ENCODE measurements around the gene PAK5. TPM values are rescaled to one million over a fixed set of nuclear protein-coding genes. Genes with fewer than 3 reads are reported as not detected.

The PAK5 gene
- total and polyA plus RNA-seq, 2 experiments from 2014 or later: 0.57 to 1.1 TPM

DNA sequence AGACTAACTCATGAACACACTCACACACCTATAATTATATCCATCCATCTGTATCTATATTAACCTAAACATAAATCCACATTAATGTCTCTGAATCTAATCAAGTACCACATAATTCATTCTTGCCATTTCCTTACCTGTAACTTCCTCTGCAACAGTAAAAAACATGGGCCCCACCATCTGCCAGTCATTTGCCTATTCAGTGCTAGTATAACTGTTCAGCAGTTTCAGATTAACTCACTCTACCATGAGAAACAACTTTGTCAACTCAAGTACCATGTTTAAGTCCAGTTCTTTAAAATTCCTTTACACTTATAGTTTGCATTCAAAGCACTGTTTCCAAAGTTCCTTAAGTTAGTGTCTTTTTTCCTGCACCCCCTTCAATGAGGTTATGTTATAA, 255.7 kb downstream of the PAK5 start:
- ATAC-seq: no peak
- H3K9me3 Mint-ChIP-seq: no peaks in the 10 kb centered on the region
- H3K9me2 ChIP-seq (ENCODE audit: insufficient read depth): no peaks in the 10 kb centered on the region
- no peak overlapping the region for H3K4me3 Mint-ChIP-seq
- H3K79me2 ChIP-seq (replicated peaks; ENCODE audit: insufficient read depth): no peaks in the 10 kb centered on the region
- no peaks in the 10 kb centered on the region for H3K27me3 Mint-ChIP-seq (ENCODE audit: insufficient read depth, low read depth, poor library complexity)
- H3K36me3 ChIP-seq (ENCODE audit: insufficient read depth): no peaks in the 10 kb centered on the region
- TF ChIP-seq, protein P1, sequence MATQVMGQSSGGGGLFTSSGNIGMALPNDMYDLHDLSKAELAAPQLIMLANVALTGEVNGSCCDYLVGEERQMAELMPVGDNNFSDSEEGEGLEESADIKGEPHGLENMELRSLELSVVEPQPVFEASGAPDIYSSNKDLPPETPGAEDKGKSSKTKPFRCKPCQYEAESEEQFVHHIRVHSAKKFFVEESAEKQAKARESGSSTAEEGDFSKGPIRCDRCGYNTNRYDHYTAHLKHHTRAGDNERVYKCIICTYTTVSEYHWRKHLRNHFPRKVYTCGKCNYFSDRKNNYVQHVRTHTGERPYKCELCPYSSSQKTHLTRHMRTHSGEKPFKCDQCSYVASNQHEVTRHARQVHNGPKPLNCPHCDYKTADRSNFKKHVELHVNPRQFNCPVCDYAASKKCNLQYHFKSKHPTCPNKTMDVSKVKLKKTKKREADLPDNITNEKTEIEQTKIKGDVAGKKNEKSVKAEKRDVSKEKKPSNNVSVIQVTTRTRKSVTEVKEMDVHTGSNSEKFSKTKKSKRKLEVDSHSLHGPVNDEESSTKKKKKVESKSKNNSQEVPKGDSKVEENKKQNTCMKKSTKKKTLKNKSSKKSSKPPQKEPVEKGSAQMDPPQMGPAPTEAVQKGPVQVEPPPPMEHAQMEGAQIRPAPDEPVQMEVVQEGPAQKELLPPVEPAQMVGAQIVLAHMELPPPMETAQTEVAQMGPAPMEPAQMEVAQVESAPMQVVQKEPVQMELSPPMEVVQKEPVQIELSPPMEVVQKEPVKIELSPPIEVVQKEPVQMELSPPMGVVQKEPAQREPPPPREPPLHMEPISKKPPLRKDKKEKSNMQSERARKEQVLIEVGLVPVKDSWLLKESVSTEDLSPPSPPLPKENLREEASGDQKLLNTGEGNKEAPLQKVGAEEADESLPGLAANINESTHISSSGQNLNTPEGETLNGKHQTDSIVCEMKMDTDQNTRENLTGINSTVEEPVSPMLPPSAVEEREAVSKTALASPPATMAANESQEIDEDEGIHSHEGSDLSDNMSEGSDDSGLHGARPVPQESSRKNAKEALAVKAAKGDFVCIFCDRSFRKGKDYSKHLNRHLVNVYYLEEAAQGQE (IDR thresholded peaks at IDR 0.05; ENCODE audit: unreplicated experiment): no peak
- no peak for TF ChIP-seq ZNF114 (CRISPR knock-in tag; IDR thresholded peaks at IDR 0.05)
- TF ChIP-seq POLR2AphosphoS5 (IDR thresholded peaks at IDR 0.05; ENCODE audit: low read depth): no peak
- no peak for TF ChIP-seq CREB1 (CRISPR knock-in tag; IDR thresholded peaks at IDR 0.05; ENCODE audit: low read depth)
- no peak for TF ChIP-seq EZH2 (IDR thresholded peaks at IDR 0.05; ENCODE audit: low read depth, unreplicated experiment)
- TF ChIP-seq JUNB (IDR thresholded peaks at IDR 0.05; ENCODE audit: unreplicated experiment): no peak
- TF ChIP-seq NANOG (IDR thresholded peaks at IDR 0.05; ENCODE audit: borderline replicate concordance): no peak
- TF ChIP-seq ZNF331 (CRISPR knock-in tag; IDR thresholded peaks at IDR 0.05; ENCODE audit: low read depth): no peak
- TF ChIP-seq, protein P2, sequence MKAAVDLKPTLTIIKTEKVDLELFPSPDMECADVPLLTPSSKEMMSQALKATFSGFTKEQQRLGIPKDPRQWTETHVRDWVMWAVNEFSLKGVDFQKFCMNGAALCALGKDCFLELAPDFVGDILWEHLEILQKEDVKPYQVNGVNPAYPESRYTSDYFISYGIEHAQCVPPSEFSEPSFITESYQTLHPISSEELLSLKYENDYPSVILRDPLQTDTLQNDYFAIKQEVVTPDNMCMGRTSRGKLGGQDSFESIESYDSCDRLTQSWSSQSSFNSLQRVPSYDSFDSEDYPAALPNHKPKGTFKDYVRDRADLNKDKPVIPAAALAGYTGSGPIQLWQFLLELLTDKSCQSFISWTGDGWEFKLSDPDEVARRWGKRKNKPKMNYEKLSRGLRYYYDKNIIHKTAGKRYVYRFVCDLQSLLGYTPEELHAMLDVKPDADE (IDR thresholded peaks at IDR 0.05): no peak
- TF ChIP-seq, protein P3, sequence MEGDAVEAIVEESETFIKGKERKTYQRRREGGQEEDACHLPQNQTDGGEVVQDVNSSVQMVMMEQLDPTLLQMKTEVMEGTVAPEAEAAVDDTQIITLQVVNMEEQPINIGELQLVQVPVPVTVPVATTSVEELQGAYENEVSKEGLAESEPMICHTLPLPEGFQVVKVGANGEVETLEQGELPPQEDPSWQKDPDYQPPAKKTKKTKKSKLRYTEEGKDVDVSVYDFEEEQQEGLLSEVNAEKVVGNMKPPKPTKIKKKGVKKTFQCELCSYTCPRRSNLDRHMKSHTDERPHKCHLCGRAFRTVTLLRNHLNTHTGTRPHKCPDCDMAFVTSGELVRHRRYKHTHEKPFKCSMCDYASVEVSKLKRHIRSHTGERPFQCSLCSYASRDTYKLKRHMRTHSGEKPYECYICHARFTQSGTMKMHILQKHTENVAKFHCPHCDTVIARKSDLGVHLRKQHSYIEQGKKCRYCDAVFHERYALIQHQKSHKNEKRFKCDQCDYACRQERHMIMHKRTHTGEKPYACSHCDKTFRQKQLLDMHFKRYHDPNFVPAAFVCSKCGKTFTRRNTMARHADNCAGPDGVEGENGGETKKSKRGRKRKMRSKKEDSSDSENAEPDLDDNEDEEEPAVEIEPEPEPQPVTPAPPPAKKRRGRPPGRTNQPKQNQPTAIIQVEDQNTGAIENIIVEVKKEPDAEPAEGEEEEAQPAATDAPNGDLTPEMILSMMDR (conservative IDR thresholded peaks at IDR 0.05; ENCODE audit: low read depth in 2 of 2): no peak
- TF ChIP-seq STAT1 (IDR thresholded peaks at IDR 0.05; ENCODE audit: unreplicated experiment): no peak
- TF ChIP-seq, protein P4, sequence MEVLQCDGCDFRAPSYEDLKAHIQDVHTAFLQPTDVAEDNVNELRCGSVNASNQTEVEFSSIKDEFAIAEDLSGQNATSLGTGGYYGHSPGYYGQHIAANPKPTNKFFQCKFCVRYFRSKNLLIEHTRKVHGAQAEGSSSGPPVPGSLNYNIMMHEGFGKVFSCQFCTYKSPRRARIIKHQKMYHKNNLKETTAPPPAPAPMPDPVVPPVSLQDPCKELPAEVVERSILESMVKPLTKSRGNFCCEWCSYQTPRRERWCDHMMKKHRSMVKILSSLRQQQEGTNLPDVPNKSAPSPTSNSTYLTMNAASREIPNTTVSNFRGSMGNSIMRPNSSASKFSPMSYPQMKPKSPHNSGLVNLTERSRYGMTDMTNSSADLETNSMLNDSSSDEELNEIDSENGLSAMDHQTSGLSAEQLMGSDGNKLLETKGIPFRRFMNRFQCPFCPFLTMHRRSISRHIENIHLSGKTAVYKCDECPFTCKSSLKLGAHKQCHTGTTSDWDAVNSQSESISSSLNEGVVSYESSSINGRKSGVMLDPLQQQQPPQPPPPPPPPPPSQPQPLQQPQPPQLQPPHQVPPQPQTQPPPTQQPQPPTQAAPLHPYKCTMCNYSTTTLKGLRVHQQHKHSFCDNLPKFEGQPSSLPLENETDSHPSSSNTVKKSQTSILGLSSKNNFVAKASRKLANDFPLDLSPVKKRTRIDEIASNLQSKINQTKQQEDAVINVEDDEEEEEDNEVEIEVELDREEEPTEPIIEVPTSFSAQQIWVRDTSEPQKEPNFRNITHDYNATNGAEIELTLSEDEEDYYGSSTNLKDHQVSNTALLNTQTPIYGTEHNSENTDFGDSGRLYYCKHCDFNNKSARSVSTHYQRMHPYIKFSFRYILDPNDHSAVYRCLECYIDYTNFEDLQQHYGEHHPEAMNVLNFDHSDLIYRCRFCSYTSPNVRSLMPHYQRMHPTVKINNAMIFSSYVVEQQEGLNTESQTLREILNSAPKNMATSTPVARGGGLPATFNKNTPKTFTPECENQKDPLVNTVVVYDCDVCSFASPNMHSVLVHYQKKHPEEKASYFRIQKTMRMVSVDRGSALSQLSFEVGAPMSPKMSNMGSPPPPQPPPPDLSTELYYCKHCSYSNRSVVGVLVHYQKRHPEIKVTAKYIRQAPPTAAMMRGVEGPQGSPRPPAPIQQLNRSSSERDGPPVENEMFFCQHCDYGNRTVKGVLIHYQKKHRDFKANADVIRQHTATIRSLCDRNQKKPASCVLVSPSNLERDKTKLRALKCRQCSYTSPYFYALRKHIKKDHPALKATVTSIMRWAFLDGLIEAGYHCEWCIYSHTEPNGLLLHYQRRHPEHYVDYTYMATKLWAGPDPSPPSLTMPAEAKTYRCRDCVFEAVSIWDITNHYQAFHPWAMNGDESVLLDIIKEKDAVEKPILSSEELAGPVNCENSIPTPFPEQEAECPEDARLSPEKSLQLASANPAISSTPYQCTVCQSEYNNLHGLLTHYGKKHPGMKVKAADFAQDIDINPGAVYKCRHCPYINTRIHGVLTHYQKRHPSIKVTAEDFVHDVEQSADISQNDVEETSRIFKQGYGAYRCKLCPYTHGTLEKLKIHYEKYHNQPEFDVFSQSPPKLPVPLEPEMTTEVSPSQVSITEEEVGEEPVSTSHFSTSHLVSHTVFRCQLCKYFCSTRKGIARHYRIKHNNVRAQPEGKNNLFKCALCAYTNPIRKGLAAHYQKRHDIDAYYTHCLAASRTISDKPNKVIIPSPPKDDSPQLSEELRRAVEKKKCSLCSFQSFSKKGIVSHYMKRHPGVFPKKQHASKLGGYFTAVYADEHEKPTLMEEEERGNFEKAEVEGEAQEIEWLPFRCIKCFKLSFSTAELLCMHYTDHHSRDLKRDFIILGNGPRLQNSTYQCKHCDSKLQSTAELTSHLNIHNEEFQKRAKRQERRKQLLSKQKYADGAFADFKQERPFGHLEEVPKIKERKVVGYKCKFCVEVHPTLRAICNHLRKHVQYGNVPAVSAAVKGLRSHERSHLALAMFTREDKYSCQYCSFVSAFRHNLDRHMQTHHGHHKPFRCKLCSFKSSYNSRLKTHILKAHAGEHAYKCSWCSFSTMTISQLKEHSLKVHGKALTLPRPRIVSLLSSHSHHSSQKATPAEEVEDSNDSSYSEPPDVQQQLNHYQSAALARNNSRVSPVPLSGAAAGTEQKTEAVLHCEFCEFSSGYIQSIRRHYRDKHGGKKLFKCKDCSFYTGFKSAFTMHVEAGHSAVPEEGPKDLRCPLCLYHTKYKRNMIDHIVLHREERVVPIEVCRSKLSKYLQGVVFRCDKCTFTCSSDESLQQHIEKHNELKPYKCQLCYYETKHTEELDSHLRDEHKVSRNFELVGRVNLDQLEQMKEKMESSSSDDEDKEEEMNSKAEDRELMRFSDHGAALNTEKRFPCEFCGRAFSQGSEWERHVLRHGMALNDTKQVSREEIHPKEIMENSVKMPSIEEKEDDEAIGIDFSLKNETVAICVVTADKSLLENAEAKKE (CRISPR knock-in tag; IDR thresholded peaks at IDR 0.05): no peak
- TF ChIP-seq EZH2phosphoT487 (IDR thresholded peaks at IDR 0.05; ENCODE audit: unreplicated experiment): no peak
- no peaks in the 10 kb centered on the region for H4K20me1 ChIP-seq (replicated peaks; ENCODE audit: insufficient read depth)
- no peak overlapping the region for H2AFZ ChIP-seq
- H3K4me3 ChIP-seq: no peak overlapping the region
- DNase-seq (ENCODE audit: low spot score): no peak
- H3K4me2 ChIP-seq: no peak overlapping the region
- no peaks in the 10 kb centered on the region for H3F3A ChIP-seq (replicated peaks; ENCODE audit: low read depth)
- no peaks in the 10 kb centered on the region for H3K27me3 ChIP-seq (ENCODE audit: insufficient read depth)
- H3K4me1 Mint-ChIP-seq: peaks cover 7% of the 10 kb centered on the region; the same call in 2 of the 3 replicates
- no peaks in the 10 kb centered on the region for H3K4me1 ChIP-seq (ENCODE audit: insufficient read depth)
- no peak overlapping the region for H3K27ac ChIP-seq (ENCODE audit: low read depth)
- H3K27ac Mint-ChIP-seq: no peak overlapping the region
- H3K36me3 Mint-ChIP-seq (ENCODE audit: low read depth): no peaks in the 10 kb centered on the region
